ENCODE data around the gene MRAP.

The MRAP gene

DNA sequence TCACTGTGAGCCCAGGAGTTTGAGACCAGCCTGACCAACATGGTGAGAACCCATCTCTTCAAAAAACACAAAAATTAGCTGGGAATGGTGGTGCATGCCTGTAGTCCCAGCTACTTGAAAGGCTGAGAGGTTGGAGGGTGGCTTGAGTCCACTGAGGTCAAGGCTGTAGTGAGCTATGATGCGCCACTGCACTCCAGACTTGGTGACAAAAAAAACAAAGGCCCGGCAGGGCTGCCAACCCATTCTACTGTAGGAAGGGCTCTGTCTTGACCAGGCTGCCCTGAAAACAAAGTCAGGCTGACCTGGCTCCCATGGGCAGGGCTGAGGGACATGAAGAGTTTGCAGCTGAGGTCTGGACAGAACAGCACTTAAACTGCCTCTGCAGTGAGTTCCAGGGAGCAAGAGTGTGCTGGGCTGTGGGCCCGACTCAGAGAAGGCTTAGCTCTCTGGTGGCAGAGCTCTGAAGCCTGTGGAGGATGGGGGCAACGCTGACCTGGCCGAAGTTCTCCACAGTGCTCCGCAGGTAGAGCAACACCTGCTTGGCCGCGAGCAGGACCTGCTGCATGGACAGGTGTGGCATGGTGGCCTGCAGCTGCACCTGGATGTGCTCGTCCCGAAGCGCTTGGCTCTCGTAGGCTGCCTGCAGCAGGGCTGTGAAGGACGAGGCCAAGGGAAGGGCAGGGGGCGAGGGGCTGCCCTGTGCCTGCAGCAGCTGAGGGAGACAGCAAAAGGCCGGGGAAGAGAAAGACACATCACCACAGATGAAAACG lies 51.7 kb downstream of the MRAP start:
- no peak for DNase-seq

DNA sequence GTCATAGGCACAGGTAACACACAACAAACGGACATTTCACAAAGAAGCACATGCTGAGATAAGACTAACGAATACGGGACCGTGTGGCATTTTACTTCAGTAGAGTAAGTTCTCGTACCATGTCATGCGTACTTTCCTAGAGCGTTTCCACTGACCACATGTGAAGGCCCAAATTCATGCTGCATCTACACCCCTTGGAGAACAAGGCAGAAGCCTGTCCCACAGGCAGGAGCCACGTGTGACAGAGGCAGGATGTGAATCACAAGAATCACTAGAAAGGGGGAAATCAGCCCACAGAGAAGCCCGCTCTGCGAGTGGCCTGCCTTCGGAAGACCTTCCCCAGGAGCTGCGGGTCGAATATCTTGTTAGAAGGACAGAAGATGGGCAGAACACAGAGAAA lies 52.3 kb downstream of the MRAP start:
- DNase-seq = no peak

DNA sequence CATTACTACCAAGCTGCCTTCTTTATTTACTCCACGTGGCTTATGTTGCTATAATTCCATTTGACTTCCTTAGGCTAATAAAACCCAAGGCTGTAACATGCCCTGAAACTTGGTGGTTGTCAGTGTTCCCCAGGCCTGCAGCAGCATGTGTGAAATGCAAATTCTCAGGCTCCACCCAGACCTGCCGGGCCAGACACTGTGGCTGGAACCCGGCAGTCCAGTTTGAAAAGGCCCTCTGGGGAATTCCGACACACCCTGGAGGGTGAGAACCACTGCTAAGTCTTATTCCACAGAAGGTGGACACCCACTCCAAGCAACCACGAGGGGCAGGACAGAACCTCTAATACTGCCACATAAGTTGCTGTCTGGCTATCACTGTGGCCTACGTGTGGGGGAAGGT lies 52.8 kb downstream of the MRAP start:
- DNase-seq = no peak

DNA sequence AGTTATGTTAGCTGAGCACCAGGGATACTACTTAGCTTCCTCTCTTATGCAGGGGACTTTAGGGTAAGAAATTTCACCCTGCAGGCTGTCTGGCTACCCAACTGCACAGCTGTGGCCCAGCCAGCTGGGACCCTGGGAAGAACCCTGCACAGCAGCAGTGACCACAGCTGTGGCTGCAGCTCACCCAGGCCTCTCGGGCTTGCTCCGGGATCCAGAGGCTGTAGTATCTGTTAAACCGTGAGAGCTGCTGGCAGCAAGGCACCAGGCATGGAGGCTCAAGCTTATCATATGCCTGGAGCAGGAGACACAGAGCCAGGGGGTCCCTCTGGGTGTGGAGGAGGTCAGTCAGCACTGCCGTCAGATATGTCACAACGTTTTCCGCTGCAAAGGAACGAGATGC lies 53.9 kb downstream of the MRAP start:
- no peak for DNase-seq

DNA sequence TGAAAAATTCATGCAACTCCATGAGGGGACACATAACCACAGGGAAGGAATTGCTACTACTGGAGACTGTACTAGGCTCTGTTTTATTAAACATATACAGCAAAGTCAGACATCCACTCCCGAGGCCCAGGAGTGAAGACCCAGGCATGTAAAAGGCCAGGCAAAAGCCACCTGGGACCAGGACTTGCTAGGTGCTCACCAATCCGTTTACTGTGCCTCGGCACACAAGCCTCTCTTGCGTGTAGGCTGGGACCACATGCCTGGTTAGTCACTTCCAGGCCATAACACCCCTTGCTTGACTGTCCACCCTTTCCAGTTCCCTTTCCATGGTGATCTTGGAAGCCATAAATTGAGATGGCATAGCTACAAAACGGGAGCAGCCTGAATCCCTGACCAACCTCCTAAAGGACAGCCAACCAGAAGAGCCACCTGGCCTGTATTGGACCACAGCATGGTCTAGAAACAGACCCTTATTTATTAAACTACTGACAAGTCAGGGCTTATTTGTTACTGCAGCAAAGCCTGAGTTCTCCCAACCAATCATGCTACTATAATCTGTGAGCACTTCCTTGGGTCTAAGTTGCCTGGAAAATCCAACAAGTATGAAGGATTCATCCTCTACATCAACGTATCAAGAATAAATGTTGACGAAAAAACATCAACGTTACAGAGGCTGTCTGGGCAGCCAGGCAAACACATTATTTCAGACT lies 54.5 kb downstream of the MRAP start:
- DNase-seq = no peak

DNA sequence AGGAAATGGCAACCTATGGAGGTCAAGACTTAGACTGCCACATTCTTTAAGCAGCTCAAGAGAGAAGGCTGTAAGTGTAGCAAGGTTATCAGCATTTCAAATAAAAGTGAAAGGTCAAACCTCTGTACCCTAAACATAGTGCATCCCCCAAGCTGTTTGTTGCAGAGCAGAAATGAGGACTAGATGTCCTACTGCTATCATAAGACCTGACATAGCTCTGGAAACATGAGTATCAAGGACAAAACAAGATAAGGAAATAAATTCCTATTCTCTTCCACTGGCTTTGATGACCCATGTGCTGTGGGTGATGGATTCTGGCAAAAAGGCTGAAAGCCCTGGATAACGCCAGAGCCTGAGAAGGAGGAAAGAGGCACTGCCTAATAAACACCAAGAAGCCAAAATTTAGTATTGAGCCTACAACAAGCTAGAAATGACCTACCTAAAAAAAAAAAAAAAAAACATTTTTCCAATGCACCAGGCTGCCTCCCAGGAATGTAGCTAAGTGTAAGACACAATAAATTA lies 58.3 kb downstream of the MRAP start:
- DNase-seq = no peak

DNA sequence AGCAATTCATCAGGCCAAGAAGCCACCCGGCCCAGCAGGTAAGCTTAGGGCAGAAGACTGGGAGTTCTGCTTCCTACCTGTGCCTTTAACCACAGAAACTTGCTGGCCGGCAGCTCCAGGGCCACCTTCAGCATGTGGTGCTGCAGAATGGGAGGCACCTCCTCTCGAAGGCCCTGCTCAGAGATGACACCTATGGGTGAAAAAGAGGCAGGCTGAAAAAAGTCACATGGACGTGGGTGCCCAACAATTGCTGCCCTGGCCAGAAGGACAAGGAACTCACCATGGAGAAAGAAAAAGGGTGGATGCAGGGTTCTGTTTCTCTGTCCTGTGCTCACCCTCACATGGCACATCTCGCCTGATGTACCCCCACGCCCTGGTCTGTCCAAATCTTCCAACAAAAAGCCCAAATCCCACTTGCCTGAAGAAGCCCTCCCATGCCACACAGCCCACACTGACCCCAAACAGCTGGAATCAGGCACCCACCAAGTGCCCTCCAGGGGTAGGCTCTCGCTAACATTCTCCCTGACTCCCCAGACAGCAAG lies 61.1 kb downstream of the MRAP start:
- DNase-seq = no peak

DNA sequence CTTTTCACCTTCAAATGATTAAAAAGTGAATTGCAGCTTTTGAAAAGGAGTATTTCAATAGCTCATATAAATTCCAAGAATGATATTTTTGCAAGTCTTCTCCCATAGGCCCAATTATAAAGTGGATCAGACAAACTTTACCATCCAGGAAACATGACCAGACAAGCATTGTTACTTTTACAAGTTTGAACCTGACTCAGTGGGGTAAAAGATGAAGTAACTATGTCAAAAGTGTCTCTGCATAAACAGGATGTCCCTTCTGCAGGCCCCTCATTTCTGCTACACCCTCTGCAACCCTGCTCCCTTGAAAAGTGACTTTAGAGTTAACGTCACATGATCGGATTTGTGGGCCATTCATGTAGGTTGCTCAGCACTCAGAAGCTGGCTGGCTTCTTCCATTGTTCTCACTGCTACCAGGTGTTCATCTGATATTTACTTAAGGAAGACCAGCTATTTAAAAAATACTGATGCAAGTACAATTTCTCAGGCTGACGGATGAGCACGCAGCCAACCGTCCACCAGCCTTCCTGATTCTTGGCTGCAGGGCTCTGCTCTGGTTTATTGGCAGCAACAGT lies 61.8 kb downstream of the MRAP start:
- DNase-seq = peak; percentile 16

All from NCI-H1105 treated with DMSO at 0.1 percent for 48 hours (cell line).